ENCODE data around the gene ATOSB. TPM values are rescaled to one million over a fixed set of nuclear protein-coding genes. Genes with fewer than 3 reads are reported as not detected.

The ATOSB gene
- total RNA-seq, 1 experiment from 2014 or later, result 10.2 TPM

- Histone ChIP-seq H3K27me3 (ENCODE audit: insufficient read depth, low read length) (no peaks in the 10 kb centered on the region), H2AFZ (ENCODE audit: low read depth, low read length, poor library complexity, severe bottlenecking) (no peak overlapping the region), H3K4me1 (ENCODE audit: control insufficient read depth in 1 of 2, insufficient read depth in 2 of 2, low read length in 2 of 2) (peaks cover 39 to 65% of the 10 kb centered on the region in 2 experiments), H3K9me3 (ENCODE audit: control insufficient read depth in 1 of 2, insufficient read depth in 1 of 2, low read depth in 1 of 2, low read length in 2 of 2) (no peaks in the 10 kb centered on the region), H3K27ac (ENCODE audit: low read depth, low read length) (peak overlapping the region; percentile 56), H3K9me2 (ENCODE audit: insufficient read depth) (no peaks in the 10 kb centered on the region), H4K20me1 (ENCODE audit: insufficient read depth) (no peaks in the 10 kb centered on the region), H3K4me2 (ENCODE audit: low read length) (peak overlapping the region; percentile 98), H3K36me3 (ENCODE audit: control insufficient read depth in 1 of 2, insufficient read depth in 2 of 2, low read length in 2 of 2) (no peaks in the 10 kb centered on the region), H3K9ac (ENCODE audit: low read length) (peak overlapping the region; percentile 52), H3K4me3 (replicated peaks in 1 of 2; ENCODE audit: low read depth in 1 of 2, low read length in 2 of 2) (peak overlapping the region; percentile 58 to 68), H3K79me2 (ENCODE audit: insufficient read depth, low read length) (no peaks in the 10 kb centered on the region)
- ChIA-PET POLR2A (interaction anchor here (0.6 to 1.5 kb wide), 6 partner anchors 12 to 450 kb away, joined by 3 to 10 read pairs (median 4); partner anchors contain the start of genes PIGO, STOML2 and UNC13B), RAD21 (ENCODE audit: low non-redundant PET in 1 of 2, low total read pairs in 2 of 2, uncharacterized antibody in 2 of 2, unreplicated experiment in 2 of 2) (no interaction called here), CTCF (interaction anchor here (0.6 to 2.8 kb wide), 21 partner anchors 10 to 489 kb away, joined by 3 to 22 read pairs (median 3); partner anchors contain the start of genes FANCG, PIGO, RUSC2 and STOML2)
- TF ChIP-seq POLR2AphosphoS5 (IDR thresholded peaks at IDR 0.05; ENCODE audit: low read depth, low read length) (0 out of 2 replicates have a peak, but pooled peaks have one; percentile 12), ELF1 (IDR thresholded peaks at IDR 0.05; ENCODE audit: borderline replicate concordance, low read depth) (no peak)
- no peak for ATAC-seq
- DNase-seq (ENCODE audit: low read depth, low spot score), result no peak
- intact Hi-C loops (cut with micrococcal nuclease), result loop anchor here (1.0 to 10.0 kb wide), 4 partner anchors 47 to 540 kb away; partner anchors contain the start of genes CCDC107, RMRP, SIT1 and UNC13B
- TSS peak; percentile 50 for BruUV-seq (replicated peaks)
These were observed 628 bp downstream of the ATOSB start for GRCh38 chr9:35114840-35115628.

DNA sequence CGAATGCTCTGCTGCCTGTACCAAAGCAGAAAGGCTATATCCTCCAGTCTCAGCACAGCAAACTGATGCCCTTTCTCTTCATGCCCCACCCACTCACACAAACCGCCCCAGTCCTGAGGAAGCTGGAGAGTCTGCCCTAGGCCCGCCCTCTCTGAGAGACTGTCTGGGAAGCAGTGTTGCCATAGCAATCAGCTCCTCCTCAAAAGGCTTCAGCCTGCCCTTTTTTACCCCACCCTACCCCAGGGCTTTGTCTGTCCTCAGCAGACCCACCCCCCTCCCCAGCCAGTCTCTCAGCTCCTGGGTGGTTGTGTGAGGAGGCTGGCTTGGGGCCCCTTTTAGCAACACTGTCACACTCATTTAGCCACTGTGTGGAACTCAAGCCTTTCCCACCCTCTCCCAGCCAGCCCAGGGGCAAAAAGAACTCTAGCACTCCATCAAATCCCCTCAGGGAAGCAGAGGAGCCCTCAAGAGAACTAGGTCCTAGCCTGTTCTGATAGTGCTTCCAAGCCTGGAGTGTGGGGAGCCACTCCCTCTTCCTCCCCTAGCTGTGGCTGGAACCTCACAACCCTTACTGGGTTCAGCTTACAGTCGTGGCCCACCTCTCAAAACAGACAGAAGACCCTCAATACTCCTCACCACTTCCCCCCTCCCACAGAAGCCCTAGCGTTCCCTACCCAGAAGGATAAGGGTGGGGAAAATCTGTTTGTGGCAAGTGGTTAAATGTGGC, 1.4 kb downstream of the ATOSB start:
- Histone ChIP-seq H3K79me2 (ENCODE audit: insufficient read depth, low read length) (no peaks in the 10 kb centered on the region), H4K20me1 (ENCODE audit: insufficient read depth) (no peaks in the 10 kb centered on the region), H3K27ac (ENCODE audit: low read depth, low read length) (peak overlapping the region; percentile 56), H3K4me1 (ENCODE audit: control insufficient read depth in 1 of 2, insufficient read depth in 2 of 2, low read length in 2 of 2) (peaks cover 40 to 71% of the 10 kb centered on the region in 2 experiments), H3K9me3 (ENCODE audit: control insufficient read depth in 1 of 2, insufficient read depth in 1 of 2, low read depth in 1 of 2, low read length in 2 of 2) (no peaks in the 10 kb centered on the region), H3K27me3 (ENCODE audit: insufficient read depth, low read length) (no peaks in the 10 kb centered on the region), H3K4me3 (replicated peaks in 1 of 2; ENCODE audit: low read depth in 1 of 2, low read length in 2 of 2) (peak overlapping the region; percentile 58 to 68), H3K9ac (ENCODE audit: low read length) (peak overlapping the region; percentile 52), H3K9me2 (ENCODE audit: insufficient read depth) (no peaks in the 10 kb centered on the region), H3K4me2 (ENCODE audit: low read length) (peak overlapping the region; percentile 98), H2AFZ (ENCODE audit: low read depth, low read length, poor library complexity, severe bottlenecking) (no peak overlapping the region), H3K36me3 (ENCODE audit: control insufficient read depth in 1 of 2, insufficient read depth in 2 of 2, low read length in 2 of 2) (no peaks in the 10 kb centered on the region)
- ChIA-PET RAD21 (ENCODE audit: low non-redundant PET in 1 of 2, low total read pairs in 2 of 2, uncharacterized antibody in 2 of 2, unreplicated experiment in 2 of 2) (no interaction called here), POLR2A (interaction anchor here (1.5 kb wide), 1 partner anchor 11 kb away, joined by 11 read pairs; the partner anchor contains the start of gene STOML2), CTCF (interaction anchor here (0.9 to 2.8 kb wide), 5 partner anchors 11 to 364 kb away, joined by 3 to 19 read pairs (median 3); partner anchors contain the start of gene STOML2)
- peak; percentile 51 for DNase-seq (ENCODE audit: low read depth, low spot score)
- no TSS peak for BruUV-seq (replicated peaks)
- intact Hi-C loops (cut with micrococcal nuclease), result loop anchor here (10.0 kb wide), 1 partner anchor 541 kb away; the partner anchor contains the start of genes CCDC107, RMRP and SIT1
- ATAC-seq, result peak; percentile 21
- TF ChIP-seq CTCF (IDR thresholded peaks at IDR 0.05 in 2 of 3, conservative IDR thresholded peaks at IDR 0.05 in 1 of 3; ENCODE audit: borderline replicate concordance in 1 of 3, insufficient read depth in 1 of 3, low read depth in 2 of 3, low read length in 2 of 3) (no peak), POLR2A (IDR thresholded peaks at IDR 0.05; ENCODE audit: borderline replicate concordance, extremely low read depth, insufficient read depth, insufficient read length) (no peak), JUND (IDR thresholded peaks at IDR 0.05) (no peak), SP1 (IDR thresholded peaks at IDR 0.05; ENCODE audit: low read depth) (no peak), CEBPB (IDR thresholded peaks at IDR 0.05; ENCODE audit: low read depth) (no peak), REST (IDR thresholded peaks at IDR 0.05; ENCODE audit: low read depth) (no peak), FOSL1 (IDR thresholded peaks at IDR 0.05; ENCODE audit: low read depth) (no peak), EZH2phosphoT487 (IDR thresholded peaks at IDR 0.05; ENCODE audit: borderline replicate concordance) (no peak), TCF7L2 (IDR thresholded peaks at IDR 0.05; ENCODE audit: borderline replicate concordance, extremely low read depth, insufficient read depth, insufficient read length) (no peak)

Data from HCT116 (cell line).